ENCODE data around the gene ATP6V0D1.

The ATP6V0D1 gene

GRCh38 chr16:67390816-67391423 is 90.0 kb downstream of the ATP6V0D1 start:
- no peak for DNase-seq

GRCh38 chr16:67389911-67390815 is 90.8 kb downstream of the ATP6V0D1 start:
- DNase-seq: peak; percentile 19 to 58

- no peak for DNase-seq
Observed at GRCh38 chr16:67388591-67388990, 92.4 kb downstream of the ATP6V0D1 start.

- no peak for DNase-seq
Observed at GRCh38 chr16:67388191-67388590, 92.8 kb downstream of the ATP6V0D1 start.

Measured in CD4-positive, alpha-beta T cell treated with Interferon alpha-2 for 1 hour (primary cell).